K562 (cell line): ENCODE data around the gene MYMX. TPM values are rescaled to one million over a fixed set of nuclear protein-coding genes. Genes with fewer than 3 reads are reported as not detected.

Experiments used
- ARID3A ChIP-seq: IDR thresholded peaks from 2 replicates; pipeline ENCODE4 v1.6.1; 2012; ENCODE audit warnings: low read depth, low read length, improper control_type of control experiment, borderline replicate concordance
- MAX ChIP-seq: sonication (generic); formaldehyde crosslinking; IDR thresholded peaks from 2 replicates; pipeline ENCODE4 v1.9.0; 2022; ENCODE audit warnings: mild to moderate bottlenecking, missing genetic modification reagents
- MLLT1 ChIP-seq, 2 experiments: fragments of 450-650 bp; IDR thresholded peaks; 2 replicates each; pipeline ENCODE4 v1.6.1; 2016
- NONO ChIP-seq, 2 experiments: fragments of 200-400 bp in 1 of 2; fragments of 450-650 bp in 1 of 2; formaldehyde crosslinking in 1 of 2; IDR thresholded peaks; 2 replicates each; pipeline ENCODE4 v1.6.1; 2017; ENCODE audit warnings: low read depth in 2 of 2, mild to moderate bottlenecking in 2 of 2, moderate library complexity in 2 of 2, low read length in 1 of 2
- PYGO2 ChIP-seq: fragments of 450-650 bp; IDR thresholded peaks from 2 replicates; pipeline ENCODE4 v1.6.1; 2016; ENCODE audit warnings: mild to moderate bottlenecking, missing genetic modification characterization, moderate library complexity, missing compliant biosample characterization
- SMARCA5 ChIP-seq: fragments of 450-650 bp; IDR thresholded peaks from 2 replicates; pipeline ENCODE4 v1.6.1; 2016
- SUPT5H ChIP-seq: fragments of 450-650 bp; IDR thresholded peaks from 2 replicates; pipeline ENCODE4 v1.6.1; 2016
- TAF15 ChIP-seq: fragments of 200-400 bp; formaldehyde crosslinking; IDR thresholded peaks from 2 replicates; pipeline ENCODE4 v1.6.1; 2017; ENCODE audit warnings: mild to moderate bottlenecking, low read depth, low read length, moderate library complexity
- ZBTB11 ChIP-seq, 3 experiments: fragments of 200-800 bp in 1 of 3; fragments of 250-450 bp in 1 of 3; fragments of 450-650 bp in 1 of 3; sonication (Bioruptor Pico) in 1 of 3; sonication (Bioruptor generic) in 1 of 3; formaldehyde crosslinking in 1 of 3; IDR thresholded peaks; 2 replicates each; pipeline versions ENCODE4 v1.6.1 to v1.8.0; 2016 to 2022; ENCODE audit warnings: mild to moderate bottlenecking in 2 of 3, missing genetic modification characterization in 2 of 3, missing compliant biosample characterization in 1 of 3, moderate library complexity in 1 of 3
- ZNF551 ChIP-seq: fragments of 250-450 bp; sonication (Bioruptor Pico); IDR thresholded peaks from 2 replicates; pipeline ENCODE4 v1.5.0; 2021; ENCODE audit warnings: mild to moderate bottlenecking, moderate library complexity
- ZNF696 ChIP-seq: fragments of 250-450 bp; sonication (Bioruptor Pico); conservative IDR thresholded peaks from 2 replicates; pipeline ENCODE4 v1.4.0; 2020; ENCODE audit warnings: mild to moderate bottlenecking, moderate library complexity
- ZNF740 ChIP-seq, 3 experiments: fragments of 200-800 bp in 1 of 3; sonication (Bioruptor generic) in 1 of 3; sonication (generic) in 1 of 3; formaldehyde crosslinking in 1 of 3; IDR thresholded peaks; 2 replicates each; pipeline versions ENCODE4 v1.6.1 to v1.8.0; 2016 to 2022; ENCODE audit warnings: mild to moderate bottlenecking in 2 of 3, missing compliant biosample characterization in 2 of 3, missing genetic modification characterization in 2 of 3, missing genetic modification reagents in 1 of 3
- polyA plus RNA-seq, 8 experiments: library from polyadenylated mRNA; depleted of rRNA in 4 of 8; stranded (reverse) in 5 of 8; unstranded in 3 of 8; fragments of >200 nt; fragmentation: Nextera tagmentation in 2 of 8; fragmentation: Illumina TruSeq in 1 of 8; extraction: Ambion mirVana in 2 of 8; extraction: Trizol in 1 of 8; gene quantifications; 2 replicates each; pipeline versions ENCODE4 v1.2.1 to v1.2.3, GENCODE V29; 2011 to 2014; ENCODE audit warnings: inconsistent platforms in 1 of 8, missing spikeins in 1 of 8
- total RNA-seq, 7 experiments: library from RNA; depleted of rRNA in 6 of 7; stranded (reverse); fragments of >200 nt in 6 of 7; fragmentation: Illumina TruSeq in 2 of 7; extraction: Trizol in 2 of 7; gene quantifications; 2 replicates each; pipeline versions ENCODE4 v1.2.1 to v1.2.3, GENCODE V29; 2011 to 2021; ENCODE audit warnings: low replicate concordance in 1 of 7

Gene MYMX
- total and polyA plus RNA-seq, 9 of the 15 experiments (the other 6 are each of a cell fraction or from before 2014, with no cell fraction given): 0.12 TPM; not detected in 8

GRCh38 chr6:44246663-44247337 lies 30.1 kb downstream of the MYMX start, which contains the start of gene HSP90AB1 (continued):
- peak; percentile 7; the same call in 1 of the 2 replicates for TF ChIP-seq ARID3A
- no peak for TF ChIP-seq TAF15
- no peak for TF ChIP-seq ZNF740 (CRISPR knock-in tag; IDR thresholded peaks at IDR 0.05)
- peak in 1 of 2 experiments; percentile 15; a peak in 1 of 4 replicates for TF ChIP-seq ZNF740 (tag; IDR thresholded peaks at IDR 0.05)
- no peak for TF ChIP-seq ZBTB11 (CRISPR knock-in tag; IDR thresholded peaks at IDR 0.05)
- TF ChIP-seq PYGO2 (tag): peak; percentile 17; the same call in 1 of the 2 replicates
- peak; percentile 99 for TF ChIP-seq MLLT1 (IDR thresholded peaks at IDR 0.05)
- TF ChIP-seq SUPT5H: peak; percentile 100
- TF ChIP-seq NONO (IDR thresholded peaks at IDR 0.05; ENCODE audit: low read depth in 2 of 2, low read length in 1 of 2): peak; percentile 48 to 92; a peak in 3 of 4 replicates
- TF ChIP-seq MAX (CRISPR knock-in tag): no peak
- TF ChIP-seq ZNF551 (CRISPR knock-in tag): no peak
- TF ChIP-seq SMARCA5: peak; percentile 98
- TF ChIP-seq ZNF696 (CRISPR knock-in tag): 0 out of 2 replicates have a peak, but pooled peaks have one; percentile 44
